GM18498 (cell line): Measurements from ENCODE around the gene TRIM67.

Source experiments
- ATAC-seq: cut with Tn5 transposase; IDR thresholded peaks from one replicate; pipeline ENCODE4 v1.9.1; 2021; ENCODE audit warnings: mild to moderate bottlenecking, moderate library complexity; ENCODE audit not compliant: unreplicated experiment

The TRIM67 gene

DNA sequence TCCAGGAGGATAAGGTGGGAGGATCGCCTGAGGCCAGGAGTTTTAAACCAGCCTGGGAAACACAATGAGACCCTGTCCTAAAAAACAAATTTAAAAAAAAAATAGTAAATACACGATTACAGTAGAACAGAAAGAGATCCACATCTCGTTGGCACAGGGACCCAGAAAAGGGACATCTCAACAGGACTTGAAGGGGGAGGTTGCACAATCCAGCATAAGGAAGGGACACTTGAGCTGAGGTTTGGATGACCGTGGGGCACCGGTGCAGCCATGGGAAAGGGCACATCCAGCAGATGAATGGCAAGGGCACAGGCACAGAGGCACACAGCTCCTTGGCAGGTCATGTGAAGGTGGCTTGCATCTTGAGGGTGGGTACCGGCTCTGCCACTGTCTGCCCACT is 20.5 kb downstream of the TRIM67 start:
- no peak for ATAC-seq

DNA sequence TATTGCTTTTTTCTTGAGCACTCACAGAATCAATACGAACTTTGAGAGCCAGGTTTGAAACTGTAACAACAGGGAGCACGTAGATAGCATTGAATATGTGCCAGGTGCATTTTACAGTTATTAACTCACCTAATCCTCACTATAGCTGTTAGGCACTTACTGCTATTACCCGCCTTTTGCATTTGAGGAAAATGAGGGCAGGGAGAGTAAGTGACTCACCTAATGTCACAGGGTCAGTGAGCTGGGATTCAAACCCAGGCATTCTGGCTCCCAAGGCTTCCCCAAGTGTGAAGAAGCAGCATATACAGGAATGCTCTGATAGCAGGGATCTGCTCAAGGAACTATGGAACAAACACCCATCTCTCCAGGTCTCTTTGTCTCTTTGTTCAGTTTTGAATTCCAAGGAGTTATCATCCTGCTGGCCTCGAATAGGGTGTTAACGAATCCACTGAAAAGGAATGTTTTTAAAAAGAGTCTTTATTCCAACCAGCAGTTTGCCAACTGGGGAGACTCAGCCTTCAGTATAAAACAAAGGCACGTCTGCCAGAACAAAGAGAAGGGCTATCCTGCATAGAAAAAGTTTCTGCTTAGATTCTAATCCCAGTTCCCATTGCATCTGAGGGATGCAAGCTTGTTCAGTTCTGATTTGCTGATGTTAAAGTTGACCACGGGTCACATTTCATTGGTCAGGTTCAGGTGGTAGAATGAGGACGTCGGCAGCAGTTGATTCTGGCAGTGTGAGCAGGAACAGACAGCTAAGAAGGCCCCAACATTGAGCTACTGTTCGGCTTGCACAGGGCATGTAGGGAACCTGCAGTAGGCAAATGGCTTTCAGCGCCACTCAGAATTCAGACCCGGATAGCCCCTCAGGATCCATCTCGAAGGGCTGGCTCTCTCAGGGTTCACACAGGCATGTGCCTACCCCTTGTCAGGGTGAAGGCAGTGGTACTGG is 22.1 kb downstream of the TRIM67 start:
- ATAC-seq, result no peak

- no peak for ATAC-seq
Observed at GRCh38 chr1:231184891-231185290, 23.0 kb downstream of the TRIM67 start.

GRCh38 chr1:231185391-231185790 is 23.5 kb downstream of the TRIM67 start:
- ATAC-seq, result no peak

- no peak for ATAC-seq
Observed at GRCh38 chr1:231186356-231187115, 24.7 kb downstream of the TRIM67 start.

DNA sequence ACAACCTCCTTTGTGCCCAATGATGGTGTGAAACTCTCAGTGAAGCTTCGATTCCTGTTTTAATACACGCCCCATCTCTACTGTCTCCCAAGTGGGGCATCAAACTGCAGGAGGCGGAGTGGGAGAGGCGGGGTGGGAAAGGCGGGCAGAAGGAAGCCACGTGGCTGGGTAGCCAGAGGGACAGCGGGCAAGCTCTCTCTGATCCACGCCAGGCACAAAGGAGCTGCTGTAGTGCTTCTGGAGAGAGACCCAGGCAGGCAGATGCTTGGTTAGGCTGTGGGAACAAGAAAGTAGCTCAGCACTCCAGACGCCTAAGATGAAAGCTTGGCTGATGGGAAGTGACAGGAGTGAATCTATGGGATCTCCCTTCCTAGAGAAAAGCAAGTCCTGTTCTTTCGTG is 25.7 kb downstream of the TRIM67 start:
- no peak for ATAC-seq

GRCh38 chr1:231188072-231188471 is 26.2 kb downstream of the TRIM67 start:
- no peak for ATAC-seq

DNA sequence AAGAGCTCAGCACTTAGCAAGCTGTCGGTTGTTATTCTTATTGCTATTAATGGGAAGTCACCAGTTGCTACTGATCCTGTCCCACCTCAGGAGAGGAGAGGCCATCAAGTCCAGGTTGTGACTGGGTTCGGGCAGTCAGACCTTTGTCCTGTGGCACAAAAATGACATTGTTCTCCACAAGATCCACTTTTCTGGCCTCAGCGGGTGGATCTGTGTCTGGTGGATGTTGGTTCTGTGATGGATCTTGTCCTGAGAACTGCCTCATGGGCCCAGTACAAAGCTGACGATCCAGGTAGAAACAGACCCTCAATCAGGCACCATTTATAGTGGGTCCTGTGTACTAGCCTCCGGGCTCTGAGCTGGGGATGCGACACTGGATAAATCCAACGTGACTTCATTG is 26.9 kb downstream of the TRIM67 start:
- no peak for ATAC-seq

- ATAC-seq, result no peak
Observed at GRCh38 chr1:231189683-231190270, 27.9 kb downstream of the TRIM67 start.

- no peak for ATAC-seq
Observed at GRCh38 chr1:231190456-231190855, 28.6 kb downstream of the TRIM67 start.

DNA sequence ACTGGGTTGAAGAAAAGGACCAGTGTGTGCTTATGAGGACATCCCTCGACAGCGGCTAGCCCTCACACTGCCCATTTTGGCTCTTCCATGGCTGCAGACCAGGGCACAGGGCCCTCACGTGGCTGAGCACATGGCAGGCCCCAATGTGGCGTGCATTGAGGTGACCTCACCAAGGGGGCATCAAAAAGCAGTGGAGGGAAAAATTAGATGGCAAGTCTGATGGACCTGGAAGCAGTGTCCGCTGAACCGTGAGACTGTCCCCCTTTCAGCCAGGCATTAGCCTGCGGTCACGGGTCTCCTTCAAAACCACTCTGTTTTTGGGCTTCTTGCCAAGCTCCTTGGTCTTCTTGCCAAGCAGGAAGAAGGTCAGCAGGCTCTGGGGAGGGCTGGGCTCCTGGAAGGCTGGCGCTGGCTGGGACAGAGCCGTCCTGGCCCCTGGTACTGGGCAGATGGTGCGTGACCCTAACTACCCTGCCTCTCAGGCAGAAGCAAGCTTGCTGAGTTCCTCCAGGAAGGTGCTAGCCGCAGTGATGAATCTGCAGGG is 30.8 kb downstream of the TRIM67 start:
- ATAC-seq, result no peak

GRCh38 chr1:231193710-231194340 is 32.0 kb downstream of the TRIM67 start:
- no peak for ATAC-seq

GRCh38 chr1:231194476-231194842 is 32.6 kb downstream of the TRIM67 start:
- no peak for ATAC-seq

DNA sequence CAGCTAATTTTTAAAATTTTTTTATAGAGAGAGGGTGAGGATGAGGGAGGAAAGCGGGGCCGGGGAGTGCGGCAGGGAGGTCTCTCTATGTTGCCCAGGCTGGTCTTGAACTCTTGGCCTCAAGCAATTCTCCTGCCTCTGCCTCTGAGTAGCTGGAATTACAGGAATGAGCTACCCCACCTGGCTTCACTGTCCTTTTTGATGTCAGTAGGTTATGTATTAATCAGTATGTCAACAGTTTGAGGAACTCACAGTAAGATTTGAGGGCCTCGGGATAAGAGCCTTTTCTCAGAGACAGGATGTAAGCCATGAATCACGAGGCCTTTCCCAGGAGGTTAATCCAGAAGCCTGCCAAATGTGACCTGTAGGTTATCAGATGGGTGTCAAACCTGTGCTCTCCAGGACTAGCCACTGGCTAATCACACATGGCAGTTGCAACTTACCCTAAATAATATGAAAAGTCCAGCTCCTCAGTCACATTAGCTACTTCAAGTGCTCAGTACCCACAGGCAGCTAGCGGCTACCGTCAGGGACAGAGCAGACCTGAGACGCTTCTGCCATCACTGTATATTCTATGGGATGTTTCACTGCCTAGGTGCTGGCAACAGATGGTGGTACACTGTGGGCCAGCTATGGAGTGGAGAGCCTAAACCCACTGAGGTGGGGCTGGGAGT is 33.1 kb downstream of the TRIM67 start:
- ATAC-seq, result no peak

DNA sequence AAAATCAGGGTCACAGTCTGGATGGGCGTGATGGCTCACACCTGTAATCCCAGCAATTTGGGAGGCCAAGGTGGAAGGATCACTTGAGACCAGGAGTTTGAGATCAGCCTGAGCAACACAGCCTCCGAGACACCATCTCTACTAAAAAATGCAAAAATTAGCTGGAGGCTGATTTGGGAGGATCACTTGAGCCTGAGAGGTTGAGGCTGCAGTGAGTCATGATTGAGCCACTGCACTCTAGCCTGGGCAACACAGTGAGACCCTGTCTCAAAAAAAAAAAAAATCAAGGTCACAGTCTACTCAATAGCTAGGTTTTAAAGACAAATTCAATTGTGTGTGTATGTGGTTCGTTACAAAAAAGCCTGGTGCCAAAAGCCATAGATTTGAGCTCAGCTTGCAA is 34.4 kb downstream of the TRIM67 start:
- ATAC-seq, result no peak

GRCh38 chr1:231196728-231197127 is 34.9 kb downstream of the TRIM67 start:
- ATAC-seq, result no peak

DNA sequence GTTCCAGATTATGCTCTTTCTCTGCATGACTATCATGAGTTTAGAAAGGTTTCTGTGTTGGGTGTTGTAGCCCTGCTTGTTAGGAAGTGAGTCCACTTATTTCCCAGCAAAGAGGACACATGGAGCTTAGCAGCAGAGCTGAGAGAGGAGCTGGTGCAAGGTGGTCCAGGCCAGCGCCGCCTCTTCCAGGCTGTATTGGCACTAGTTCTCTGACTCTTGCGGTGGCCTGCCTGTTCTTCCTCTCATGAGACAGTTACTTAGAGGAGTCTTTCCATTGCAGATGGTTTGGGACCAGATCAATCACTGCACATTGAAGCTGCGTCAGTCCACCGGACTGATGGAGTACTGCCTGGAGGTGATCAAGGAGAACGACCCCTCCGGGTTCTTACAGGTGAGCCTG is 38.0 kb downstream of the TRIM67 start:
- ATAC-seq, result no peak

DNA sequence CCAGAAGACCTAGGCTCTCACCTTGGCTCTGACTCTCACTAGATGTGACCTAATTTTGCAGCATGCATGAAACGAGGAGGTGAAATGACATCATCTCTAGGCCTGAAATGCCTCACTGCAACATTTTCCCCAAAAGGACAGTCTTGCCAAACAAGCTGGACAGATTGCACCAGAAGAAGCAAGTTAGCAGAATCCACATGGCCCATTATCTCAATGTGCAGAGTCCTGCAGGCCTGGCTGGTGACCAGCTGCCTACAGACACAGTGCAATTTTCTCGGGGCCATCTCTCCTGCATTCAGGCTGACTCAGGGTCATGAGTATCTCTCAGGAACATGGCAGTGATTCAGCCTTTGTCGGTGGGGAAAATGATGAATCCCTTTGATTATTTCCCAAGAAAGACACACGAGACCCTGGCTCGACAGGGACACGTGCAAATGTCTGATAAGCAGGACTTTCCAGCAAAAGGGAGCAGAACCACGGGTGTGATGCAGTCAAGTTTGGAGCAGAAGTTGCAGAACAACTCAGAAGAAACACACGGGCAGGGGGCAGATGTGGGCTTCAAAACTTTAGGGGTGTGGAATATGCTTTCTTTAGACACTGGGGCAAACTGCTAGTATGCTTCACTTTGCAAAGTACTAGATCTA is 38.7 kb downstream of the TRIM67 start:
- no peak for ATAC-seq

DNA sequence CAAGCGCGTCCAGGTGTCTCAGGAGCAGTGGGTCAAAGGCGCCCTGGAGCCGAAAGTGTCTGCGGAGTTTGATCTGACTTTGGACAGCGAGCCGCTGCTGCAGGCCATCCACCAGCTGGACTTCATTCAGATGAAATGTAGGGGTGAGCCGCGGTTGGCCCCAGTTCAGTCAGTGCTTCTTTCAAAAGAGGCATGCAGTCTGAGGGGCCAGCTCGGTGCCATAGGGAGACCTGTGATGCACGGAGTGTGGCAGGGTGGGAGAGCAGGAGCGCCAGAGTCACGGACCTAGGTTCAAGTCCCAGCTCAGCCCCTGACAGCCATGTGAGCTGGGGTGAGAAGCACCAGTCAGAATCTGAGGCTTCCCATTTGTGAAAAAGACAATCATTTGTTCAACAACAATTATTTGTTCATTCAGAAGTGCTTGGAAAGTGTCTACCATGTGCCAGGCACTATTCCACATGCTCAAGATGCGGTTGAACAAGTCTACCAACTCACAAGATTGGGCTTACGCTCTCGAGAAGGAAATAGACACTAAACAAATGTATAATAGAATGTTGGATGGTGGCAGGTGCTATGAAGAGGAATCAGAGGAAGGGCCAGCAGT is 39.6 kb downstream of the TRIM67 start:
- ATAC-seq, result no peak
